Kidney (tissue), 14 donors: ENCODE results near the gene P4HTM. TPM values are rescaled to one million over a fixed set of nuclear protein-coding genes. Genes with fewer than 3 reads are reported as not detected.

Experiments
- DNase-seq, 5 donors: peaks; one replicate each; pipeline ENCODE4 v3.0.0-alpha.2; 2013 to 2020
- FAIRE-seq: peaks from 2 replicates; lab custom pipeline; 2012; peaks lifted over from hg19 to GRCh38; lab: Jason Lieb, UNC
- H3K27ac ChIP-seq, 2 donors: one replicate each; pipeline ENCODE4 v1.7.0; 2013; ENCODE audit warnings: low read depth in 2 of 2, low read length in 2 of 2, inconsistent platforms in 1 of 2
- H3K27me3 ChIP-seq: one replicate; pipeline ENCODE4 v1.7.1; 2013; ENCODE audit warnings: low read length, inconsistent platforms; ENCODE audit not compliant: control insufficient read depth, insufficient read depth
- H3K36me3 ChIP-seq, 3 donors: one replicate each; pipeline versions ENCODE4 v1.7.0 to v1.7.1; 2013; ENCODE audit warnings: low read length in 3 of 3, control low read depth in 1 of 3, inconsistent platforms in 1 of 3; ENCODE audit not compliant: insufficient read depth in 3 of 3, control insufficient read depth in 2 of 3
- H3K4me1 ChIP-seq, 3 donors: one replicate each; pipeline versions ENCODE4 v1.7.0 to v1.7.1; 2013; ENCODE audit warnings: low read length in 3 of 3, inconsistent platforms in 1 of 3, low read depth in 1 of 3; ENCODE audit not compliant: control insufficient read depth in 2 of 3, insufficient read depth in 2 of 3
- H3K4me3 ChIP-seq, 3 donors: one replicate each; pipeline versions ENCODE4 v1.7.0 to v1.8.1; 2013; ENCODE audit warnings: low read length in 3 of 3, control low read depth in 1 of 3, inconsistent platforms in 1 of 3
- H3K9ac ChIP-seq, 3 donors: one replicate each; pipeline versions ENCODE4 v1.7.0 to v1.7.1; 2013; ENCODE audit warnings: low read length in 3 of 3, control low read depth in 1 of 3, inconsistent platforms in 1 of 3
- H3K9me3 ChIP-seq, 3 donors: one replicate each; pipeline versions ENCODE4 v1.7.0 to v1.7.1; 2013; ENCODE audit warnings: low read length in 3 of 3, control low read depth in 1 of 3, inconsistent platforms in 1 of 3; ENCODE audit not compliant: control insufficient read depth in 2 of 3, insufficient read depth in 1 of 3
- CTCF ChIP-seq: IDR thresholded peaks from 3 replicates; pipeline ENCODE4 v1.5.1; 2012; ENCODE audit warnings: mild to moderate bottlenecking, moderate library complexity, borderline replicate concordance; ENCODE audit not compliant: insufficient read depth; ENCODE audit errors: extremely low read depth
- intact Hi-C: fragments of 100-400 bp; cut with DNase I; formaldehyde crosslinking; loops from one replicate; pipeline ENCODE4 v1.11.1; 2022
- microRNA-seq: library from miRNA; unstranded; fragments of <30 nt; microRNA quantifications from one replicate; pipeline ENCODE4 v1.2.0, GENCODE V29; 2020
- polyA plus RNA-seq: library from polyadenylated mRNA; stranded (reverse); fragments of 350-450 nt; fragmentation: Illumina TruSeq; extraction: RNeasy Lipid Tissue Mini Kit (QIAGEN cat#74804); gene quantifications from one replicate; pipeline ENCODE4 v1.2.3, GENCODE V29; 2014; ENCODE audit warnings: low read depth, low replicate concordance; ENCODE audit not compliant: insufficient read depth
- total RNA-seq: library from RNA; stranded (reverse); fragmentation: NEBNext Ultra II Directional; extraction: Animal tissue kit (Norgen Biotek cat#: 25700); gene quantifications from one replicate; pipeline ENCODE4 v1.2.1, GENCODE V29; 2021
- donor health status: control.
- donor health status: control.
- donor health status: control.
- donor health status: control.
- donor health status: control.
- donor health status: DM: yes; HTN: yes; CAD: no.
- donor health status: Normal renal cell carcinoma (clear cell type).

The P4HTM gene
- total and polyA plus RNA-seq, 2 donors from 2014 or later, result 63.7 to 72.6 TPM

GRCh38 chr3:49035281-49035680 is 45.2 kb downstream of the P4HTM start:
- FAIRE-seq (no peak), DNase-seq (no peak)
- Histone ChIP-seq H3K9me3 (no peaks in the 10 kb centered on the region), H3K4me3 (no peak overlapping the region), H3K36me3 (peaks cover 16 to 40% (median 31%) of the 10 kb centered on the region in 3 donors), H3K9ac (no peak overlapping the region), H3K27ac (no peak overlapping the region), H3K27me3 (no peaks in the 10 kb centered on the region), H3K4me1 (no peaks in the 10 kb centered on the region)
- intact Hi-C loops, result no loop called here
- no peak for TF ChIP-seq CTCF

- H3K9ac ChIP-seq, result no peak overlapping the region
- no peaks in the 10 kb centered on the region for H3K27me3 ChIP-seq
- FAIRE-seq, result no peak
- peaks cover 7 to 29% (median 25%) of the 10 kb centered on the region in 3 donors for H3K36me3 ChIP-seq
- no peaks in the 10 kb centered on the region for H3K9me3 ChIP-seq
- no peak for TF ChIP-seq CTCF
- no peak overlapping the region for H3K4me3 ChIP-seq
- H3K4me1 ChIP-seq, result no peaks in the 10 kb centered on the region
- intact Hi-C loops, result no loop called here
- DNase-seq, result no peak
- no peak overlapping the region for H3K27ac ChIP-seq
These were observed 63.5 kb downstream of the P4HTM start for GRCh38 chr3:49053543-49053942.

GRCh38 chr3:49054344-49054862 is 64.4 kb downstream of the P4HTM start:
- FAIRE-seq (no peak), DNase-seq (no peak)
- intact Hi-C loops, result no loop called here
- TF ChIP-seq CTCF, result no peak
- no peaks in the 10 kb centered on the region for H3K9me3 ChIP-seq
- H3K9ac ChIP-seq, result no peak overlapping the region
- H3K27ac ChIP-seq, result no peak overlapping the region
- H3K36me3 ChIP-seq, result peaks cover 7 to 29% (median 25%) of the 10 kb centered on the region in 3 donors
- no peaks in the 10 kb centered on the region for H3K4me1 ChIP-seq
- H3K27me3 ChIP-seq, result no peaks in the 10 kb centered on the region
- H3K4me3 ChIP-seq, result no peak overlapping the region

Small RNA genes lying within 50 kb of the gene (microRNA-seq; reads per million reads assigned to microRNA genes)
- gene MIR191 (8,414 reads per million, percentile 94 among the genes with 10 or more reads in this experiment), gene MIR425 (1,112 reads per million, percentile 80 among the genes with 10 or more reads in this experiment)

Other genes with a start within 250 kb of the P4HTM start
- gene PRKAR2A, start 142.4 kb upstream of the P4HTM start, total RNA-seq, result 49.9 TPM
- gene PRKAR2A, start 142.4 kb upstream of the P4HTM start, polyA plus RNA-seq, result 10.4 TPM
- gene SLC25A20, start 91.4 kb upstream of the P4HTM start, total RNA-seq, result 9.9 TPM
- 59.2 TPM for gene SLC25A20, start 91.4 kb upstream of the P4HTM start, polyA plus RNA-seq
- gene ARIH2, start 71.4 kb upstream of the P4HTM start, total RNA-seq, result 75.7 TPM
- gene ARIH2, start 71.4 kb upstream of the P4HTM start, polyA plus RNA-seq, result 30.4 TPM
- 158 TPM for gene WDR6, start 17.1 kb downstream of the P4HTM start, total RNA-seq
- gene WDR6, start 17.1 kb downstream of the P4HTM start, polyA plus RNA-seq, result 105 TPM
- 46.8 TPM for gene DALRD3, start 28.3 kb downstream of the P4HTM start, total RNA-seq
- 41.6 TPM for gene DALRD3, start 28.3 kb downstream of the P4HTM start, polyA plus RNA-seq
- 106 TPM for gene NDUFAF3, start 31.9 kb downstream of the P4HTM start, total RNA-seq
- gene NDUFAF3, start 31.9 kb downstream of the P4HTM start, polyA plus RNA-seq, result 190 TPM
- gene IMPDH2, start 39.2 kb downstream of the P4HTM start, total RNA-seq, result 132 TPM
- gene IMPDH2, start 39.2 kb downstream of the P4HTM start, polyA plus RNA-seq, result 99.9 TPM
- gene QRICH1, start 103.8 kb downstream of the P4HTM start, total RNA-seq, result 92.1 TPM
- 23.0 TPM for gene QRICH1, start 103.8 kb downstream of the P4HTM start, polyA plus RNA-seq
- 231 TPM for gene QARS1, start 114.5 kb downstream of the P4HTM start, total RNA-seq
- gene QARS1, start 114.5 kb downstream of the P4HTM start, polyA plus RNA-seq, result 209 TPM
- 67.2 TPM for gene USP19, start 130.6 kb downstream of the P4HTM start, total RNA-seq
- gene USP19, start 130.6 kb downstream of the P4HTM start, polyA plus RNA-seq, result 29.3 TPM
- 444 TPM for gene LAMB2, start 142.8 kb downstream of the P4HTM start, total RNA-seq
- 460 TPM for gene LAMB2, start 142.8 kb downstream of the P4HTM start, polyA plus RNA-seq
- 27.6 TPM for gene CCDC71, start 176.1 kb downstream of the P4HTM start, total RNA-seq
- gene CCDC71, start 176.1 kb downstream of the P4HTM start, polyA plus RNA-seq, result 21.0 TPM
- gene KLHDC8B, start 181.4 kb downstream of the P4HTM start, total RNA-seq, result 23.4 TPM
- gene KLHDC8B, start 181.4 kb downstream of the P4HTM start, polyA plus RNA-seq, result 36.5 TPM